ENCODE measurements around the gene CALCA. TPM values are rescaled to one million over a fixed set of nuclear protein-coding genes. Genes with fewer than 3 reads are reported as not detected.

The CALCA gene
- total and polyA plus RNA-seq, 2 of the 8 experiments (the other 6 are each of a cell fraction or from before 2014, with no cell fraction given) = 0.50 to 0.73 TPM

- TF ChIP-seq, protein P1, sequence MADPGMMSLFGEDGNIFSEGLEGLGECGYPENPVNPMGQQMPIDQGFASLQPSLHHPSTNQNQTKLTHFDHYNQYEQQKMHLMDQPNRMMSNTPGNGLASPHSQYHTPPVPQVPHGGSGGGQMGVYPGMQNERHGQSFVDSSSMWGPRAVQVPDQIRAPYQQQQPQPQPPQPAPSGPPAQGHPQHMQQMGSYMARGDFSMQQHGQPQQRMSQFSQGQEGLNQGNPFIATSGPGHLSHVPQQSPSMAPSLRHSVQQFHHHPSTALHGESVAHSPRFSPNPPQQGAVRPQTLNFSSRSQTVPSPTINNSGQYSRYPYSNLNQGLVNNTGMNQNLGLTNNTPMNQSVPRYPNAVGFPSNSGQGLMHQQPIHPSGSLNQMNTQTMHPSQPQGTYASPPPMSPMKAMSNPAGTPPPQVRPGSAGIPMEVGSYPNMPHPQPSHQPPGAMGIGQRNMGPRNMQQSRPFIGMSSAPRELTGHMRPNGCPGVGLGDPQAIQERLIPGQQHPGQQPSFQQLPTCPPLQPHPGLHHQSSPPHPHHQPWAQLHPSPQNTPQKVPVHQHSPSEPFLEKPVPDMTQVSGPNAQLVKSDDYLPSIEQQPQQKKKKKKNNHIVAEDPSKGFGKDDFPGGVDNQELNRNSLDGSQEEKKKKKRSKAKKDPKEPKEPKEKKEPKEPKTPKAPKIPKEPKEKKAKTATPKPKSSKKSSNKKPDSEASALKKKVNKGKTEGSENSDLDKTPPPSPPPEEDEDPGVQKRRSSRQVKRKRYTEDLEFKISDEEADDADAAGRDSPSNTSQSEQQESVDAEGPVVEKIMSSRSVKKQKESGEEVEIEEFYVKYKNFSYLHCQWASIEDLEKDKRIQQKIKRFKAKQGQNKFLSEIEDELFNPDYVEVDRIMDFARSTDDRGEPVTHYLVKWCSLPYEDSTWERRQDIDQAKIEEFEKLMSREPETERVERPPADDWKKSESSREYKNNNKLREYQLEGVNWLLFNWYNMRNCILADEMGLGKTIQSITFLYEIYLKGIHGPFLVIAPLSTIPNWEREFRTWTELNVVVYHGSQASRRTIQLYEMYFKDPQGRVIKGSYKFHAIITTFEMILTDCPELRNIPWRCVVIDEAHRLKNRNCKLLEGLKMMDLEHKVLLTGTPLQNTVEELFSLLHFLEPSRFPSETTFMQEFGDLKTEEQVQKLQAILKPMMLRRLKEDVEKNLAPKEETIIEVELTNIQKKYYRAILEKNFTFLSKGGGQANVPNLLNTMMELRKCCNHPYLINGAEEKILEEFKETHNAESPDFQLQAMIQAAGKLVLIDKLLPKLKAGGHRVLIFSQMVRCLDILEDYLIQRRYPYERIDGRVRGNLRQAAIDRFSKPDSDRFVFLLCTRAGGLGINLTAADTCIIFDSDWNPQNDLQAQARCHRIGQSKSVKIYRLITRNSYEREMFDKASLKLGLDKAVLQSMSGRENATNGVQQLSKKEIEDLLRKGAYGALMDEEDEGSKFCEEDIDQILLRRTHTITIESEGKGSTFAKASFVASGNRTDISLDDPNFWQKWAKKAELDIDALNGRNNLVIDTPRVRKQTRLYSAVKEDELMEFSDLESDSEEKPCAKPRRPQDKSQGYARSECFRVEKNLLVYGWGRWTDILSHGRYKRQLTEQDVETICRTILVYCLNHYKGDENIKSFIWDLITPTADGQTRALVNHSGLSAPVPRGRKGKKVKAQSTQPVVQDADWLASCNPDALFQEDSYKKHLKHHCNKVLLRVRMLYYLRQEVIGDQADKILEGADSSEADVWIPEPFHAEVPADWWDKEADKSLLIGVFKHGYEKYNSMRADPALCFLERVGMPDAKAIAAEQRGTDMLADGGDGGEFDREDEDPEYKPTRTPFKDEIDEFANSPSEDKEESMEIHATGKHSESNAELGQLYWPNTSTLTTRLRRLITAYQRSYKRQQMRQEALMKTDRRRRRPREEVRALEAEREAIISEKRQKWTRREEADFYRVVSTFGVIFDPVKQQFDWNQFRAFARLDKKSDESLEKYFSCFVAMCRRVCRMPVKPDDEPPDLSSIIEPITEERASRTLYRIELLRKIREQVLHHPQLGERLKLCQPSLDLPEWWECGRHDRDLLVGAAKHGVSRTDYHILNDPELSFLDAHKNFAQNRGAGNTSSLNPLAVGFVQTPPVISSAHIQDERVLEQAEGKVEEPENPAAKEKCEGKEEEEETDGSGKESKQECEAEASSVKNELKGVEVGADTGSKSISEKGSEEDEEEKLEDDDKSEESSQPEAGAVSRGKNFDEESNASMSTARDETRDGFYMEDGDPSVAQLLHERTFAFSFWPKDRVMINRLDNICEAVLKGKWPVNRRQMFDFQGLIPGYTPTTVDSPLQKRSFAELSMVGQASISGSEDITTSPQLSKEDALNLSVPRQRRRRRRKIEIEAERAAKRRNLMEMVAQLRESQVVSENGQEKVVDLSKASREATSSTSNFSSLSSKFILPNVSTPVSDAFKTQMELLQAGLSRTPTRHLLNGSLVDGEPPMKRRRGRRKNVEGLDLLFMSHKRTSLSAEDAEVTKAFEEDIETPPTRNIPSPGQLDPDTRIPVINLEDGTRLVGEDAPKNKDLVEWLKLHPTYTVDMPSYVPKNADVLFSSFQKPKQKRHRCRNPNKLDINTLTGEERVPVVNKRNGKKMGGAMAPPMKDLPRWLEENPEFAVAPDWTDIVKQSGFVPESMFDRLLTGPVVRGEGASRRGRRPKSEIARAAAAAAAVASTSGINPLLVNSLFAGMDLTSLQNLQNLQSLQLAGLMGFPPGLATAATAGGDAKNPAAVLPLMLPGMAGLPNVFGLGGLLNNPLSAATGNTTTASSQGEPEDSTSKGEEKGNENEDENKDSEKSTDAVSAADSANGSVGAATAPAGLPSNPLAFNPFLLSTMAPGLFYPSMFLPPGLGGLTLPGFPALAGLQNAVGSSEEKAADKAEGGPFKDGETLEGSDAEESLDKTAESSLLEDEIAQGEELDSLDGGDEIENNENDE (IDR thresholded peaks at IDR 0.05; ENCODE audit: insufficient replicate concordance, low read length) = no peak
- no peak for TF ChIP-seq SIN3A (conservative IDR thresholded peaks at IDR 0.05 in 1 of 2, IDR thresholded peaks at IDR 0.05 in 1 of 2; ENCODE audit: low read depth in 1 of 2, low read length in 2 of 2)
- TF ChIP-seq CBX8 (IDR thresholded peaks at IDR 0.05; ENCODE audit: borderline replicate concordance, low read depth, low read length) = no peak
- no peak for TF ChIP-seq TCF12 (IDR thresholded peaks at IDR 0.05; ENCODE audit: low read depth, low read length)
- no peak for TF ChIP-seq FOSL1 (IDR thresholded peaks at IDR 0.05; ENCODE audit: insufficient read depth, low read depth, low read length)
Measured at GRCh38 chr11:14924318-14924717, 47.8 kb downstream of the CALCA start (continued).
